ENCODE measurements around the gene UCN2.
"Not testable (repeated sequence)": the region's sequence is repeated elsewhere in the genome, so short reads cannot be mapped to it uniquely, and the experiment has no call there.

Gene UCN2

GRCh38 chr3:48536116-48536515 lies 27.5 kb downstream of the UCN2 start:
- no peak for DNase-seq (ENCODE audit: low read depth, low spot score)

GRCh38 chr3:48535578-48535977 lies 28.0 kb downstream of the UCN2 start:
- DNase-seq (ENCODE audit: low read depth, low spot score): no peak

GRCh38 chr3:48532977-48533337 lies 30.6 kb downstream of the UCN2 start:
- DNase-seq (ENCODE audit: low read depth, low spot score): no peak

GRCh38 chr3:48532271-48532976 lies 31.2 kb downstream of the UCN2 start:
- no peak for DNase-seq (ENCODE audit: low read depth, low spot score)

- DNase-seq (ENCODE audit: low read depth, low spot score): not testable (repeated sequence)
Observed at GRCh38 chr3:48530701-48531100, 32.9 kb downstream of the UCN2 start.

- no peak for DNase-seq (ENCODE audit: low read depth, low spot score)
Observed at GRCh38 chr3:48528754-48529153, 34.8 kb downstream of the UCN2 start.

GRCh38 chr3:48528048-48528447 lies 35.5 kb downstream of the UCN2 start:
- DNase-seq (ENCODE audit: low read depth, low spot score): no peak

GRCh38 chr3:48524970-48525369 lies 38.6 kb downstream of the UCN2 start:
- no peak for DNase-seq (ENCODE audit: low read depth, low spot score)

- DNase-seq (ENCODE audit: low read depth, low spot score): no peak
Observed at GRCh38 chr3:48521635-48522034, 41.9 kb downstream of the UCN2 start.

GRCh38 chr3:48519277-48519643 lies 44.3 kb downstream of the UCN2 start:
- DNase-seq (ENCODE audit: low read depth, low spot score): no peak

GRCh38 chr3:48518638-48519276 lies 44.8 kb downstream of the UCN2 start:
- DNase-seq (ENCODE audit: low read depth, low spot score): no peak

- DNase-seq (ENCODE audit: low read depth, low spot score): no peak
Observed at GRCh38 chr3:48518069-48518468, 45.5 kb downstream of the UCN2 start.

GRCh38 chr3:48516571-48516970 lies 47.0 kb downstream of the UCN2 start:
- DNase-seq (ENCODE audit: low read depth, low spot score): no peak

- DNase-seq (ENCODE audit: low read depth, low spot score): no peak
Observed at GRCh38 chr3:48514431-48515227, 49.0 kb downstream of the UCN2 start.
